ENCODE measurements around the gene ARRDC3. TPM values are rescaled to one million over a fixed set of nuclear protein-coding genes. Genes with fewer than 3 reads are reported as not detected.

ARRDC3 gene
- total and polyA plus RNA-seq, 2 experiments from 2014 or later, result 46.0 to 61.2 TPM

GRCh38 chr5:91383956-91384300 is 811 bp upstream of the ARRDC3 start:
- Histone ChIP-seq H3F3A (ENCODE audit: insufficient read depth) (peaks cover 43% of the 10 kb centered on the region), H3K27ac (peak overlapping the region; percentile 100), H3K36me3 (ENCODE audit: low read depth) (no peaks in the 10 kb centered on the region), H3K79me2 (ENCODE audit: insufficient read depth) (peaks cover 36% of the 10 kb centered on the region), H3K9me3 (ENCODE audit: low read depth) (no peaks in the 10 kb centered on the region), H3K27me3 (replicated peaks; ENCODE audit: insufficient read depth) (no peaks in the 10 kb centered on the region), H3K4me1 (ENCODE audit: insufficient read depth) (peaks cover 10% of the 10 kb centered on the region), H3K9me2 (ENCODE audit: insufficient read depth) (no peaks in the 10 kb centered on the region), H2AFZ (peak overlapping the region; percentile 78), H3K9ac (peak overlapping the region; percentile 99), H4K20me1 (ENCODE audit: insufficient read depth) (no peaks in the 10 kb centered on the region), H3K4me2 (ENCODE audit: unreplicated experiment) (peak overlapping the region; percentile 93), H3K4me3 (peak overlapping the region; percentile 97)
- in situ Hi-C loops (cut with MboI), result no loop called here
- DNase-seq, result peak; percentile 51
- TF ChIP-seq EZH2phosphoT487 (IDR thresholded peaks at IDR 0.05; ENCODE audit: insufficient read depth, low read depth) (no peak), EZH2 (IDR thresholded peaks at IDR 0.05; ENCODE audit: insufficient read depth, poor library complexity, severe bottlenecking) (no peak)
- 1 to 5% methylated on average over 7 of the region's 7 CpGs for WGBS, 2 experiments (ENCODE audit: low coverage in 1 of 2, low lambda C conversion rate in 2 of 2, missing lambda C conversion rate in 2 of 2)

- in situ Hi-C loops (cut with MboI), result no loop called here
- Histone ChIP-seq H2AFZ (no peak overlapping the region), H3K4me1 (ENCODE audit: insufficient read depth) (peaks cover 23% of the 10 kb centered on the region), H3K4me3 (peak overlapping the region; percentile 97), H3K4me2 (ENCODE audit: unreplicated experiment) (peak overlapping the region; percentile 92), H3K27ac (peak overlapping the region; percentile 100), H3F3A (ENCODE audit: insufficient read depth) (peaks cover 50% of the 10 kb centered on the region), H3K79me2 (ENCODE audit: insufficient read depth) (peaks cover 50% of the 10 kb centered on the region), H3K9me3 (ENCODE audit: low read depth) (no peaks in the 10 kb centered on the region), H3K9me2 (ENCODE audit: insufficient read depth) (no peaks in the 10 kb centered on the region), H3K27me3 (replicated peaks; ENCODE audit: insufficient read depth) (no peaks in the 10 kb centered on the region), H3K9ac (peak overlapping the region; percentile 99), H4K20me1 (ENCODE audit: insufficient read depth) (no peaks in the 10 kb centered on the region), H3K36me3 (ENCODE audit: low read depth) (peaks cover 13% of the 10 kb centered on the region)
- TF ChIP-seq EZH2phosphoT487 (IDR thresholded peaks at IDR 0.05; ENCODE audit: insufficient read depth, low read depth) (no peak), EZH2 (IDR thresholded peaks at IDR 0.05; ENCODE audit: insufficient read depth, poor library complexity, severe bottlenecking) (no peak)
- DNase-seq, result peak; percentile 72
- 1% methylated on average over 14 of the region's 14 CpGs for WGBS, 2 experiments (ENCODE audit: low coverage in 1 of 2, low lambda C conversion rate in 2 of 2, missing lambda C conversion rate in 2 of 2)
Measured at GRCh38 chr5:91382530-91383026, 539 bp downstream of the ARRDC3 start.

- TF ChIP-seq EZH2phosphoT487 (IDR thresholded peaks at IDR 0.05; ENCODE audit: insufficient read depth, low read depth) (no peak), EZH2 (IDR thresholded peaks at IDR 0.05; ENCODE audit: insufficient read depth, poor library complexity, severe bottlenecking) (no peak)
- Histone ChIP-seq H3F3A (ENCODE audit: insufficient read depth) (peaks cover 55% of the 10 kb centered on the region), H3K9ac (peak overlapping the region; percentile 99), H3K36me3 (ENCODE audit: low read depth) (peaks cover 20% of the 10 kb centered on the region), H3K4me3 (peak overlapping the region; percentile 97), H3K9me3 (ENCODE audit: low read depth) (no peaks in the 10 kb centered on the region), H3K27me3 (replicated peaks; ENCODE audit: insufficient read depth) (no peaks in the 10 kb centered on the region), H3K9me2 (ENCODE audit: insufficient read depth) (no peaks in the 10 kb centered on the region), H3K27ac (peak overlapping the region; percentile 100), H3K79me2 (ENCODE audit: insufficient read depth) (peaks cover 57% of the 10 kb centered on the region), H3K4me2 (ENCODE audit: unreplicated experiment) (peak overlapping the region; percentile 92), H3K4me1 (ENCODE audit: insufficient read depth) (peaks cover 31% of the 10 kb centered on the region), H4K20me1 (ENCODE audit: insufficient read depth) (no peaks in the 10 kb centered on the region), H2AFZ (no peak overlapping the region)
- WGBS, 2 experiments (ENCODE audit: low coverage in 1 of 2, low lambda C conversion rate in 2 of 2, missing lambda C conversion rate in 2 of 2), result 0 to 1% methylated on average over 10 of the region's 10 CpGs
- DNase-seq, result peak; percentile 95
- in situ Hi-C loops (cut with MboI), result no loop called here
Measured at GRCh38 chr5:91381774-91382359, 1.2 kb downstream of the ARRDC3 start.

- Histone ChIP-seq H3K4me1 (ENCODE audit: insufficient read depth) (peaks cover 36% of the 10 kb centered on the region), H3K9me3 (ENCODE audit: low read depth) (no peaks in the 10 kb centered on the region), H2AFZ (no peak overlapping the region), H3K36me3 (ENCODE audit: low read depth) (peaks cover 26% of the 10 kb centered on the region), H3K9me2 (ENCODE audit: insufficient read depth) (no peaks in the 10 kb centered on the region), H3K27me3 (replicated peaks; ENCODE audit: insufficient read depth) (no peaks in the 10 kb centered on the region), H3F3A (ENCODE audit: insufficient read depth) (peaks cover 59% of the 10 kb centered on the region), H3K4me3 (peak overlapping the region; percentile 97), H3K79me2 (ENCODE audit: insufficient read depth) (peaks cover 62% of the 10 kb centered on the region), H3K4me2 (ENCODE audit: unreplicated experiment) (peak overlapping the region; percentile 92), H4K20me1 (ENCODE audit: insufficient read depth) (no peaks in the 10 kb centered on the region), H3K9ac (peak overlapping the region; percentile 99), H3K27ac (peak overlapping the region; percentile 100)
- in situ Hi-C loops (cut with MboI), result no loop called here
- TF ChIP-seq EZH2phosphoT487 (IDR thresholded peaks at IDR 0.05; ENCODE audit: insufficient read depth, low read depth) (no peak), EZH2 (IDR thresholded peaks at IDR 0.05; ENCODE audit: insufficient read depth, poor library complexity, severe bottlenecking) (no peak)
- no peak for DNase-seq
- WGBS, 2 experiments (ENCODE audit: low coverage in 1 of 2, low lambda C conversion rate in 2 of 2, missing lambda C conversion rate in 2 of 2), result 0 to 1% methylated on average over 6 of the region's 6 CpGs
Measured at GRCh38 chr5:91381239-91381773, 1.8 kb downstream of the ARRDC3 start.
